HCT116 (cell line): ENCODE data around the gene RAVER2.

ENCODE experiments used
- EZH2 ChIP-seq: fragments of 200-600 bp; sonication (generic); IDR thresholded peaks from 2 replicates; pipeline ENCODE4 v1.6.1; 2017; ENCODE audit warnings: antibody characterized with exemption, mixed run types
- JUND ChIP-seq: IDR thresholded peaks from 2 replicates; pipeline ENCODE4 v1.6.1; 2012
- POLR2A ChIP-seq: IDR thresholded peaks from 2 replicates; pipeline ENCODE4 v1.7.0; 2011; ENCODE audit warnings: borderline replicate concordance; ENCODE audit not compliant: insufficient read depth, insufficient read length; ENCODE audit errors: extremely low read depth
- POLR2AphosphoS5 ChIP-seq: IDR thresholded peaks from 2 replicates; pipeline ENCODE4 v1.6.1; 2011; ENCODE audit warnings: mild to moderate bottlenecking, low read depth, low read length, moderate library complexity
- RAD21 ChIP-seq: IDR thresholded peaks from 2 replicates; pipeline ENCODE4 v1.6.1; 2012; ENCODE audit warnings: low read depth, mild to moderate bottlenecking
- TF ChIP-seq, protein P1 (sequence below), 3 experiments: fragments of 200-600 bp in 1 of 3; sonication (generic) in 1 of 3; IDR thresholded peaks in 2 of 3; conservative IDR thresholded peaks in 1 of 3; 2 replicates each; pipeline ENCODE4 v1.5.1; 2012 to 2017; ENCODE audit warnings: low read depth in 2 of 3, low read length in 2 of 3, antibody characterized with exemption in 1 of 3, borderline replicate concordance in 1 of 3, control low read depth in 1 of 3, mild to moderate bottlenecking in 1 of 3, mixed read lengths in 1 of 3, mixed run types in 1 of 3, moderate library complexity in 1 of 3; ENCODE audit not compliant: insufficient read depth in 1 of 3
- TF ChIP-seq, protein P2 (sequence below): IDR thresholded peaks from 2 replicates; pipeline ENCODE4 v1.6.1; 2011; ENCODE audit warnings: mild to moderate bottlenecking, low read length, moderate library complexity; ENCODE audit not compliant: insufficient replicate concordance; ENCODE audit errors: extremely low read depth

DNA sequence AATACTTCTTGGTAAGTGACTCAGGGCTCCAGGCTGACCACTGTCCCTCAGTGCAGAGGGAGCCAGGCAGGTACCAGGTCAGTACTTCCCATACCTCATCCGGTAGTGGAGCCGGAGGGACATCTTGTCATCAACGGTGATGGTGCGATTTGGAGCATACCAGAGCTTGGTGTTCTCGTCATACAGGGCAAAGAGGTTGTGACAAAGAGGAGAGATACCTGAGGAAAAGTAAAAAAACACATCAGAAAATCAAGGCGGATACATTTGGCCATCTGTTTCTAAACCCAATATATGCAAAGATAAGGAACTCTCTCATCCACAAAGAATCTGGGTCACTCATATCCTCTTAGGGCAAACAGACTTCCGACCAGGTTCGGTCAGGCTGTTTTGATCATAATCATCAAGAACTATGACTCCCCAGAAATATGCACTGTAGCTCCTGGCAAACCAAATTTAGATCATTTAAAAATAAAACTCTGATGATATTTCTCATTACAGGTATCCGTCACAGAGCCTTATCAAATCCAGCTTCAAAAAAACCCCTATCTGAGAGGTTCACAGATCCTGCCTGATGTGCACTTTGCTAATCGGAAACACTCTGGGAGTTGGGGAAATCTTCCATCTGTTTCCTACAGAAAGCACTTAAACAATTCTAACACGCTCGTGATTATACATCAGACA is 134.2 kb downstream of the RAVER2 start:
- TF ChIP-seq POLR2A = no peak
- TF ChIP-seq RAD21 = no peak
- TF ChIP-seq EZH2 = no peak
- TF ChIP-seq, protein P1, sequence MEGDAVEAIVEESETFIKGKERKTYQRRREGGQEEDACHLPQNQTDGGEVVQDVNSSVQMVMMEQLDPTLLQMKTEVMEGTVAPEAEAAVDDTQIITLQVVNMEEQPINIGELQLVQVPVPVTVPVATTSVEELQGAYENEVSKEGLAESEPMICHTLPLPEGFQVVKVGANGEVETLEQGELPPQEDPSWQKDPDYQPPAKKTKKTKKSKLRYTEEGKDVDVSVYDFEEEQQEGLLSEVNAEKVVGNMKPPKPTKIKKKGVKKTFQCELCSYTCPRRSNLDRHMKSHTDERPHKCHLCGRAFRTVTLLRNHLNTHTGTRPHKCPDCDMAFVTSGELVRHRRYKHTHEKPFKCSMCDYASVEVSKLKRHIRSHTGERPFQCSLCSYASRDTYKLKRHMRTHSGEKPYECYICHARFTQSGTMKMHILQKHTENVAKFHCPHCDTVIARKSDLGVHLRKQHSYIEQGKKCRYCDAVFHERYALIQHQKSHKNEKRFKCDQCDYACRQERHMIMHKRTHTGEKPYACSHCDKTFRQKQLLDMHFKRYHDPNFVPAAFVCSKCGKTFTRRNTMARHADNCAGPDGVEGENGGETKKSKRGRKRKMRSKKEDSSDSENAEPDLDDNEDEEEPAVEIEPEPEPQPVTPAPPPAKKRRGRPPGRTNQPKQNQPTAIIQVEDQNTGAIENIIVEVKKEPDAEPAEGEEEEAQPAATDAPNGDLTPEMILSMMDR (IDR thresholded peaks at IDR 0.05 in 2 of 3, conservative IDR thresholded peaks at IDR 0.05 in 1 of 3; ENCODE audit: borderline replicate concordance in 1 of 3, insufficient read depth in 1 of 3, low read depth in 2 of 3, low read length in 2 of 3) = no peak
- TF ChIP-seq, protein P2, sequence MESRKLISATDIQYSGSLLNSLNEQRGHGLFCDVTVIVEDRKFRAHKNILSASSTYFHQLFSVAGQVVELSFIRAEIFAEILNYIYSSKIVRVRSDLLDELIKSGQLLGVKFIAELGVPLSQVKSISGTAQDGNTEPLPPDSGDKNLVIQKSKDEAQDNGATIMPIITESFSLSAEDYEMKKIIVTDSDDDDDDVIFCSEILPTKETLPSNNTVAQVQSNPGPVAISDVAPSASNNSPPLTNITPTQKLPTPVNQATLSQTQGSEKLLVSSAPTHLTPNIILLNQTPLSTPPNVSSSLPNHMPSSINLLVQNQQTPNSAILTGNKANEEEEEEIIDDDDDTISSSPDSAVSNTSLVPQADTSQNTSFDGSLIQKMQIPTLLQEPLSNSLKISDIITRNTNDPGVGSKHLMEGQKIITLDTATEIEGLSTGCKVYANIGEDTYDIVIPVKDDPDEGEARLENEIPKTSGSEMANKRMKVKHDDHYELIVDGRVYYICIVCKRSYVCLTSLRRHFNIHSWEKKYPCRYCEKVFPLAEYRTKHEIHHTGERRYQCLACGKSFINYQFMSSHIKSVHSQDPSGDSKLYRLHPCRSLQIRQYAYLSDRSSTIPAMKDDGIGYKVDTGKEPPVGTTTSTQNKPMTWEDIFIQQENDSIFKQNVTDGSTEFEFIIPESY = no peak
- TF ChIP-seq JUND = no peak
- no peak for TF ChIP-seq POLR2AphosphoS5
